KOPT-K1 (cell line): ENCODE measurements around the gene TERT.
"Not testable (repeated sequence)": the region's sequence is repeated elsewhere in the genome, so short reads cannot be mapped to it uniquely, and the experiment has no call there.

ENCODE experiments used
- H3K27ac ChIP-seq: fragments of 200-600 bp; sonication (generic); 2 replicates; pipeline ENCODE4 v1.5.1; 2016; ENCODE audit warnings: antibody characterized with exemption, mild to moderate bottlenecking, low read depth, low read length; ENCODE audit not compliant: poor library complexity, severe bottlenecking
- H3K36me3 ChIP-seq: fragments of 200-600 bp; sonication (generic); 2 replicates; pipeline ENCODE4 v1.5.1; 2017; ENCODE audit warnings: antibody characterized with exemption, mild to moderate bottlenecking, low read length, moderate library complexity; ENCODE audit not compliant: insufficient read depth
- H3K9me3 ChIP-seq: fragments of 200-600 bp; sonication (generic); 2 replicates; pipeline ENCODE4 v1.5.1; 2017; ENCODE audit warnings: antibody characterized with exemption, low read length, mild to moderate bottlenecking; ENCODE audit not compliant: insufficient read depth, poor library complexity, severe bottlenecking

Gene TERT

GRCh38 chr5:1229023-1229422 is 65.8 kb downstream of the TERT start:
- H3K9me3 ChIP-seq, H3K27ac ChIP-seq: not testable (repeated sequence)

GRCh38 chr5:1228120-1228519 is 66.7 kb downstream of the TERT start:
- no peaks in the 10 kb centered on the region for H3K36me3 ChIP-seq
- no peak overlapping the region for H3K27ac ChIP-seq
- no peaks in the 10 kb centered on the region for H3K9me3 ChIP-seq

More at GRCh38 chr5:1229023-1229422, 65.8 kb downstream of the TERT start:
- not testable (repeated sequence) for H3K36me3 ChIP-seq

- no peaks in the 10 kb centered on the region for H3K36me3 ChIP-seq
- no peak overlapping the region for H3K27ac ChIP-seq
- H3K9me3 ChIP-seq = no peaks in the 10 kb centered on the region
Measured at GRCh38 chr5:1227667-1228066, 67.2 kb downstream of the TERT start.

GRCh38 chr5:1226839-1227581 is 67.9 kb downstream of the TERT start:
- Histone ChIP-seq H3K9me3 (no peaks in the 10 kb centered on the region), H3K36me3 (no peaks in the 10 kb centered on the region), H3K27ac (no peak overlapping the region)

- no peak overlapping the region for H3K27ac ChIP-seq
- no peaks in the 10 kb centered on the region for H3K9me3 ChIP-seq
- no peaks in the 10 kb centered on the region for H3K36me3 ChIP-seq
Measured at GRCh38 chr5:1226231-1226630, 68.6 kb downstream of the TERT start.

- Histone ChIP-seq H3K27ac (no peak within 1 kb of the TSS), H3K36me3 (no peaks in the 10 kb centered on the region), H3K9me3 (no peaks in the 10 kb centered on the region)
Measured at GRCh38 chr5:1225081-1225480, 69.8 kb downstream of the TERT start, which contains the start of gene SLC6A18. TSS of gene SLC6A18 (plus strand) at chr5:1225381. CDS start at chr5:1225478, 97 bp downstream.

- Histone ChIP-seq H3K36me3 (no peaks in the 10 kb centered on the region), H3K27ac (no peak overlapping the region), H3K9me3 (no peaks in the 10 kb centered on the region)
Measured at GRCh38 chr5:1224631-1225030, 70.2 kb downstream of the TERT start.

- Histone ChIP-seq H3K27ac (no peak overlapping the region), H3K9me3 (no peaks in the 10 kb centered on the region)
Measured at GRCh38 chr5:1223278-1223670, 71.6 kb downstream of the TERT start.

GRCh38 chr5:1222621-1223277 is 72.1 kb downstream of the TERT start:
- no peaks in the 10 kb centered on the region for H3K9me3 ChIP-seq
- no peak overlapping the region for H3K27ac ChIP-seq
- no peaks in the 10 kb centered on the region for H3K36me3 ChIP-seq

More at GRCh38 chr5:1223278-1223670, 71.6 kb downstream of the TERT start:
- no peaks in the 10 kb centered on the region for H3K36me3 ChIP-seq

- Histone ChIP-seq H3K36me3 (no peaks in the 10 kb centered on the region), H3K9me3 (no peaks in the 10 kb centered on the region), H3K27ac (no peak overlapping the region)
Measured at GRCh38 chr5:1222147-1222546, 72.7 kb downstream of the TERT start.

- no peaks in the 10 kb centered on the region for H3K9me3 ChIP-seq
- H3K27ac ChIP-seq = no peak overlapping the region
- no peaks in the 10 kb centered on the region for H3K36me3 ChIP-seq
Measured at GRCh38 chr5:1221721-1222120, 73.1 kb downstream of the TERT start.

GRCh38 chr5:1220831-1221230 is 74.0 kb downstream of the TERT start:
- H3K36me3 ChIP-seq = no peaks in the 10 kb centered on the region
- H3K27ac ChIP-seq = no peak overlapping the region
- H3K9me3 ChIP-seq = peaks cover 2% of the 10 kb centered on the region

- Histone ChIP-seq H3K36me3 (no peaks in the 10 kb centered on the region), H3K27ac (no peak overlapping the region), H3K9me3 (peaks cover 6% of the 10 kb centered on the region)
Measured at GRCh38 chr5:1220351-1220750, 74.5 kb downstream of the TERT start.

- H3K36me3 ChIP-seq = no peaks in the 10 kb centered on the region
- peaks cover 6% of the 10 kb centered on the region for H3K9me3 ChIP-seq
- H3K27ac ChIP-seq = no peak overlapping the region
Measured at GRCh38 chr5:1219768-1220100, 75.1 kb downstream of the TERT start.

- no peak overlapping the region for H3K27ac ChIP-seq
- no peaks in the 10 kb centered on the region for H3K36me3 ChIP-seq
- H3K9me3 ChIP-seq = peaks cover 6% of the 10 kb centered on the region
Measured at GRCh38 chr5:1219098-1219767, 75.6 kb downstream of the TERT start.
